Measurements from ENCODE around the gene SRP68.

SRP68 gene

GRCh38 chr17:76085066-76085730 lies 12.9 kb upstream of the SRP68 start:
- no peak overlapping the region for H3K4me3 ChIP-seq (ENCODE audit: control insufficient read depth, low read depth, low read length)
- no peak for TF ChIP-seq CTCF (conservative IDR thresholded peaks at IDR 0.05; ENCODE audit: control insufficient read depth, insufficient read depth, low read depth, low read length)
- no peak for DNase-seq (ENCODE audit: low read depth)

- DNase-seq (ENCODE audit: low read depth), result no peak
- TF ChIP-seq CTCF (conservative IDR thresholded peaks at IDR 0.05; ENCODE audit: control insufficient read depth, insufficient read depth, low read depth, low read length), result no peak
Observed at GRCh38 chr17:76083536-76084182, 11.3 kb upstream of the SRP68 start.

GRCh38 chr17:76082326-76083251 lies 10.3 kb upstream of the SRP68 start:
- no peak overlapping the region for H3K4me3 ChIP-seq (ENCODE audit: control insufficient read depth, low read depth, low read length)
- no peak for DNase-seq (ENCODE audit: low read depth)
- TF ChIP-seq CTCF (conservative IDR thresholded peaks at IDR 0.05; ENCODE audit: control insufficient read depth, insufficient read depth, low read depth, low read length), result no peak

More at GRCh38 chr17:76083536-76084182, 11.3 kb upstream of the SRP68 start:
- H3K4me3 ChIP-seq (ENCODE audit: control insufficient read depth, low read depth, low read length), result no peak overlapping the region

- no peak for TF ChIP-seq CTCF (conservative IDR thresholded peaks at IDR 0.05; ENCODE audit: control insufficient read depth, insufficient read depth, low read depth, low read length)
- DNase-seq (ENCODE audit: low read depth), result no peak
- H3K4me3 ChIP-seq (ENCODE audit: control insufficient read depth, low read depth, low read length), result no peak overlapping the region
Observed at GRCh38 chr17:76081295-76082210, 9.2 kb upstream of the SRP68 start.

GRCh38 chr17:76080768-76081287 lies 8.5 kb upstream of the SRP68 start:
- no peak overlapping the region for H3K4me3 ChIP-seq (ENCODE audit: control insufficient read depth, low read depth, low read length)
- TF ChIP-seq CTCF (conservative IDR thresholded peaks at IDR 0.05; ENCODE audit: control insufficient read depth, insufficient read depth, low read depth, low read length), result no peak
- no peak for DNase-seq (ENCODE audit: low read depth)

Data from fibroblast of mammary gland (primary cell).